Right lobe of liver (tissue), 4 donors: ENCODE results near the gene BCDIN3D.

ENCODE experiments used
- CTCF ChIP-seq, 4 donors: fragments of 200-600 bp in 3 of 4; fragments of 450-650 bp in 1 of 4; IDR thresholded peaks; one replicate each; pipeline versions ENCODE4 v1.5.1 to v1.8.0; 2016 to 2022; ENCODE audit warnings: antibody characterized with exemption in 4 of 4, mild to moderate bottlenecking in 2 of 4
- POLR2A ChIP-seq: fragments of 450-650 bp; IDR thresholded peaks from one replicate; pipeline ENCODE4 v1.6.1; 2017; ENCODE audit warnings: antibody characterized with exemption, mild to moderate bottlenecking
- donor health status: DM: no; HTN: no; CAD: no.
- donor health status: DM: no; HTN: no; CAD: no.
- donor health status: DM: no; HTN: yes; CAD: no.

GRCh38 chr12:49869816-49870500 lies 27.1 kb upstream of the BCDIN3D start:
- TF ChIP-seq CTCF (IDR thresholded peaks at IDR 0.05) (no peak), POLR2A (no peak)
